IMR-90 (cell line): Measurements from ENCODE around the gene YAF2. TPM values are rescaled to one million over a fixed set of nuclear protein-coding genes. Genes with fewer than 3 reads are reported as not detected.

Experiments used
- ATAC-seq: fragments of 200-7000 bp; cut with Tn5 transposase; 2 replicates; pipeline ENCODE4 v1.9.1; 2020; ENCODE audit warnings: low read depth, mild to moderate bottlenecking, moderate library complexity
- BruUV-seq: library from RNA; stranded (reverse); fragments of 400-500 nt; replicated peaks from 2 replicates; lab custom pipeline; 2021; lab: Mats Ljungman, UMichigan
- CTCF ChIA-PET: fragments of 300-600 bp; formaldehyde crosslinking; extraction: SDS; loops from one replicate; lab custom pipeline; 2021; ENCODE audit warnings: antibody characterized with exemption; lab: Yijun Ruan, JAX
- POLR2A ChIA-PET: fragments of 300-600 bp; sonication (Branson Sonifier 250); formaldehyde crosslinking; loops from one replicate; lab custom pipeline; 2022; ENCODE audit warnings: antibody characterized with exemption; ENCODE audit not compliant: unreplicated experiment; lab: Charles Lee
- DNase-seq: peaks from one replicate; pipeline ENCODE4 v3.0.0; 2013
- H2AFZ ChIP-seq: replicated peaks from 2 replicates; pipeline ENCODE3; 2013; ENCODE audit warnings: low read length, mild to moderate bottlenecking; ENCODE audit not compliant: poor library complexity
- H2AK5ac ChIP-seq: 2 replicates; pipeline ENCODE4 v1.6.1; 2013; ENCODE audit warnings: low read depth, low read length, inconsistent platforms
- H2AK9ac ChIP-seq: replicated peaks from 2 replicates; pipeline ENCODE3; 2013; ENCODE audit warnings: mild to moderate bottlenecking, low read depth, low read length, moderate library complexity; ENCODE audit not compliant: poor library complexity
- H2BK120ac ChIP-seq: 2 replicates; pipeline ENCODE4 v1.6.1; 2013; ENCODE audit warnings: low read depth, low read length, inconsistent platforms
- H2BK15ac ChIP-seq: 3 replicates; pipeline ENCODE4 v1.6.1; 2013; ENCODE audit warnings: low read depth, low read length, inconsistent platforms
- H2BK20ac ChIP-seq: 2 replicates; pipeline ENCODE4 v1.6.1; 2013; ENCODE audit warnings: low read depth, mild to moderate bottlenecking, inconsistent platforms, low read length, moderate library complexity
- H2BK5ac ChIP-seq: 2 replicates; pipeline ENCODE4 v1.6.1; 2013; ENCODE audit warnings: mild to moderate bottlenecking, low read depth, low read length, inconsistent platforms; ENCODE audit not compliant: poor library complexity, severe bottlenecking
- H3K14ac ChIP-seq: replicated peaks from 2 replicates; pipeline ENCODE4 v1.6.1; 2013; ENCODE audit warnings: low read depth, low read length, inconsistent platforms
- H3K18ac ChIP-seq: 2 replicates; pipeline ENCODE4 v1.6.1; 2013; ENCODE audit warnings: low read depth, low read length, control low read depth
- H3K23ac ChIP-seq: 2 replicates; pipeline ENCODE4 v1.6.1; 2013; ENCODE audit warnings: low read depth, low read length, inconsistent platforms
- H3K27ac ChIP-seq: 2 replicates; pipeline ENCODE4 v1.5.1; 2013; ENCODE audit warnings: mild to moderate bottlenecking, control low read depth, low read length; ENCODE audit not compliant: insufficient read depth
- H3K27me3 ChIP-seq: 2 replicates; pipeline ENCODE4 v1.6.1; 2013; ENCODE audit warnings: low read length; ENCODE audit not compliant: control insufficient read depth, insufficient read depth
- H3K36me3 ChIP-seq: 2 replicates; pipeline ENCODE4 v1.6.1; 2013; ENCODE audit warnings: low read length, mixed read lengths; ENCODE audit not compliant: control insufficient read depth, insufficient read depth
- H3K4ac ChIP-seq: 2 replicates; pipeline ENCODE4 v1.6.1; 2013; ENCODE audit warnings: low read depth, low read length, inconsistent platforms
- H3K4me1 ChIP-seq: 2 replicates; pipeline ENCODE4 v1.6.1; 2013; ENCODE audit warnings: low read length, mixed read lengths; ENCODE audit not compliant: control insufficient read depth, insufficient read depth
- H3K4me2 ChIP-seq: 2 replicates; pipeline ENCODE4 v1.6.1; 2013; ENCODE audit warnings: low read depth, mild to moderate bottlenecking, control low read depth, low read length, moderate library complexity
- H3K4me3 ChIP-seq: 2 replicates; pipeline ENCODE4 v1.5.1; 2013; ENCODE audit warnings: low read depth, mild to moderate bottlenecking, control low read depth, low read length, moderate library complexity; ENCODE audit not compliant: insufficient read depth
- H3K56ac ChIP-seq: 2 replicates; pipeline ENCODE4 v1.6.1; 2013; ENCODE audit warnings: low read length, inconsistent platforms; ENCODE audit not compliant: insufficient read depth; ENCODE audit errors: extremely low read depth
- H3K79me1 ChIP-seq, 2 experiments: 2 replicates each; pipeline ENCODE4 v1.6.1; 2013; ENCODE audit warnings: low read length in 2 of 2, inconsistent platforms in 1 of 2, low read depth in 1 of 2
- H3K9ac ChIP-seq: 2 replicates; pipeline ENCODE4 v1.6.1; 2013; ENCODE audit warnings: low read depth, low read length, control low read depth
- H3K9me1 ChIP-seq: 2 replicates; pipeline ENCODE4 v1.6.1; 2013; ENCODE audit warnings: low read length, inconsistent platforms; ENCODE audit not compliant: insufficient read depth
- H3K9me3 ChIP-seq: 2 replicates; pipeline ENCODE4 v1.6.1; 2013; ENCODE audit warnings: low read length; ENCODE audit not compliant: control insufficient read depth, insufficient read depth
- H4K20me1 ChIP-seq: 2 replicates; pipeline ENCODE4 v1.6.1; 2013; ENCODE audit warnings: low read length, inconsistent platforms; ENCODE audit not compliant: insufficient read depth
- H4K5ac ChIP-seq: 2 replicates; pipeline ENCODE4 v1.6.1; 2013; ENCODE audit warnings: mild to moderate bottlenecking, low read depth, low read length, control low read depth
- H4K8ac ChIP-seq, 2 experiments: 2 replicates each; pipeline ENCODE4 v1.6.1; 2013; ENCODE audit warnings: low read depth in 2 of 2, low read length in 2 of 2, control low read depth in 1 of 2, inconsistent platforms in 1 of 2
- H4K91ac ChIP-seq: 2 replicates; pipeline ENCODE4 v1.6.1; 2013; ENCODE audit warnings: low read depth, low read length, inconsistent platforms; ENCODE audit not compliant: insufficient read depth
- BHLHE40 ChIP-seq: fragments of 150-350 bp; IDR thresholded peaks from 2 replicates; pipeline ENCODE4 v1.6.1; 2016; ENCODE audit warnings: mild to moderate bottlenecking, low read depth, low read length
- CEBPB ChIP-seq: IDR thresholded peaks from 2 replicates; pipeline ENCODE4 v1.6.1; 2012; ENCODE audit warnings: low read depth, low read length, improper control_type of control experiment
- CHD1 ChIP-seq: IDR thresholded peaks from 2 replicates; pipeline ENCODE4 v1.6.1; 2012; ENCODE audit warnings: low read depth, low read length, improper control_type of control experiment
- CTCF ChIP-seq: conservative IDR thresholded peaks from 2 replicates; pipeline ENCODE4 v1.5.1; 2012; ENCODE audit warnings: mild to moderate bottlenecking, low read depth, low read length, improper control_type of control experiment
- FOS ChIP-seq: fragments of 150-350 bp; IDR thresholded peaks from 2 replicates; pipeline ENCODE4 v1.6.1; 2016; ENCODE audit warnings: low read depth, low read length
- MAFK ChIP-seq: IDR thresholded peaks from 2 replicates; pipeline ENCODE4 v1.6.1; 2012; ENCODE audit warnings: low read depth, low read length, improper control_type of control experiment
- MAZ ChIP-seq: IDR thresholded peaks from 2 replicates; pipeline ENCODE4 v1.6.1; 2012; ENCODE audit warnings: low read depth, mild to moderate bottlenecking, low read length, improper control_type of control experiment, moderate library complexity, borderline replicate concordance
- MXI1 ChIP-seq: IDR thresholded peaks from 2 replicates; pipeline ENCODE4 v1.6.1; 2012; ENCODE audit warnings: low read depth, mild to moderate bottlenecking, low read length, moderate library complexity, borderline replicate concordance
- NFE2L2 ChIP-seq: fragments of 150-350 bp; IDR thresholded peaks from 2 replicates; pipeline ENCODE4 v1.6.1; 2016; ENCODE audit warnings: low read depth, mild to moderate bottlenecking, low read length
- POLR2A ChIP-seq: IDR thresholded peaks from 2 replicates; pipeline ENCODE4 v1.6.1; 2012; ENCODE audit warnings: mild to moderate bottlenecking, low read depth, low read length
- RAD21 ChIP-seq: IDR thresholded peaks from 2 replicates; pipeline ENCODE4 v1.6.1; 2012; ENCODE audit warnings: low read length, improper control_type of control experiment
- RCOR1 ChIP-seq: IDR thresholded peaks from 2 replicates; pipeline ENCODE4 v1.6.1; 2012; ENCODE audit warnings: mild to moderate bottlenecking, low read length, improper control_type of control experiment; ENCODE audit not compliant: insufficient replicate concordance
- RFX5 ChIP-seq: IDR thresholded peaks from 2 replicates; pipeline ENCODE4 v1.8.0; 2012; ENCODE audit warnings: low read depth, mild to moderate bottlenecking, low read length, moderate library complexity
- SMC3 ChIP-seq: fragments of 150-350 bp; IDR thresholded peaks from 2 replicates; pipeline ENCODE4 v1.6.1; 2016; ENCODE audit warnings: low read depth, mild to moderate bottlenecking, antibody characterized with exemption, low read length, moderate library complexity
- USF2 ChIP-seq: fragments of 150-350 bp; IDR thresholded peaks from 2 replicates; pipeline ENCODE4 v1.6.1; 2017; ENCODE audit warnings: mild to moderate bottlenecking, antibody characterized with exemption, low read length, low read depth
- WGBS, 2 experiments: methylation state at CpG; one replicate each; pipeline versions ENCODE4 v1.1.5 to v1.1.7; 2013; ENCODE audit warnings: missing lambda C conversion rate in 2 of 2; ENCODE audit not compliant: insufficient read length in 1 of 2; ENCODE audit errors: extremely low coverage in 2 of 2; 5-methylcytosine and 5-hydroxymethylcytosine counted together
- dilution Hi-C: fragments of 300-500 bp; cut with HindIII; formaldehyde crosslinking; loops from one replicate; pipeline ENCODE4 v1.14.3; 2018; ENCODE audit warnings: low sequenced_read_pairs; ENCODE audit not compliant: unreplicated experiment
- in situ Hi-C: fragments of 300-500 bp; cut with MboI; formaldehyde crosslinking; loops from 3 replicates; pipeline ENCODE4 v1.14.3; 2019; ENCODE audit warnings: low sequenced_read_pairs, inconsistent platforms, mixed read lengths
- intact Hi-C: fragments of 100-400 bp; cut with micrococcal nuclease; formaldehyde crosslinking; loops from 2 replicates; pipeline ENCODE4 v1.10.0; 2022
- polyA plus RNA-seq, 3 experiments: library from polyadenylated mRNA; depleted of rRNA; stranded (reverse); fragments of >200 nt; gene quantifications; 2 replicates each; pipeline ENCODE4 v1.2.3, GENCODE V29; 2012; ENCODE audit warnings: low replicate concordance in 1 of 3
- total RNA-seq: library from RNA; depleted of rRNA; stranded (reverse); fragments of >200 nt; gene quantifications from 2 replicates; pipeline ENCODE4 v1.2.3, GENCODE V29; 2012
- TF ChIP-seq, protein P1 (sequence below): fragments of 150-350 bp; IDR thresholded peaks from 2 replicates; pipeline ENCODE4 v1.6.1; 2016; ENCODE audit warnings: low read depth, mild to moderate bottlenecking, low read length, moderate library complexity, borderline replicate concordance

The YAF2 gene
- total and polyA plus RNA-seq, 2 of the 4 experiments (the other 2 are of a cell fraction) = 7.9 to 14.2 TPM

DNA sequence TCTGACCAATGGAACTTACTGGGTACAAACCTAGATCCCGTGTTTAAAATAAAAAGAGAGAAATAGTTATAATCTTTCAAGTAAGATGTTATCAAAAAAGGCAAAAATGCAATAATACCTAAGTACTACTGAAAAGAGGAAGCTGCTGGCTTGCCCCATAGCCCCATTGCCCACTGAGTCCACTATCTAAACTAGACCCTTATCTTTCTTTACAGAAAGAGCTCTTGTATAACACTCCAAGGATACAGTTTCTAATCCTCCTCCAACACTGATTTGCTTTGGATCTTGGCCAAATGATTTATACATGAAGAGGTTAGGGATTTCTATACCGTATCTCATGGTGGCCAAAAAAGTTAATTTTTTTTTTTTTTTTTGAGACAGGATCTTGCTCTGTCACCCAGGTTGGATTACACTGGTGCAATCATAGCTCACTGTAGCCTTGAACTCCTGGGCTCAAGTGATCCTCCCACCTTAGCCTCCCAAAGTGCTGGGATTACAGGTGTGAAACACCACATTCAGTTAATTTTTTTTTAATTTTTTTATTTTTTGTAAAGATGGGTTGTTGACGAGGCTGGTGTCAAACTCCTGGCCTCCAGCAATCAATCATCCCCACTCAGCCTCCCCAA lies 96.0 kb downstream of the YAF2 start:
- no peak overlapping the region for H3K18ac ChIP-seq
- no peak for DNase-seq
- TF ChIP-seq MAZ = no peak
- TF ChIP-seq MAFK = no peak
- no peak for TF ChIP-seq RCOR1
- no peak for TF ChIP-seq NFE2L2
- no peak for TF ChIP-seq BHLHE40
- TF ChIP-seq CHD1 = no peak
- no peak for TF ChIP-seq FOS
- no peak for TF ChIP-seq MXI1
- no peak for TF ChIP-seq POLR2A
- no peak for TF ChIP-seq CEBPB
- no peak for TF ChIP-seq RAD21
- TF ChIP-seq SMC3 = no peak
- TF ChIP-seq, protein P1, sequence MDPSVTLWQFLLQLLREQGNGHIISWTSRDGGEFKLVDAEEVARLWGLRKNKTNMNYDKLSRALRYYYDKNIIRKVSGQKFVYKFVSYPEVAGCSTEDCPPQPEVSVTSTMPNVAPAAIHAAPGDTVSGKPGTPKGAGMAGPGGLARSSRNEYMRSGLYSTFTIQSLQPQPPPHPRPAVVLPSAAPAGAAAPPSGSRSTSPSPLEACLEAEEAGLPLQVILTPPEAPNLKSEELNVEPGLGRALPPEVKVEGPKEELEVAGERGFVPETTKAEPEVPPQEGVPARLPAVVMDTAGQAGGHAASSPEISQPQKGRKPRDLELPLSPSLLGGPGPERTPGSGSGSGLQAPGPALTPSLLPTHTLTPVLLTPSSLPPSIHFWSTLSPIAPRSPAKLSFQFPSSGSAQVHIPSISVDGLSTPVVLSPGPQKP = no peak
- no peak for TF ChIP-seq CTCF
- no peak for TF ChIP-seq RFX5
- TF ChIP-seq USF2 = no peak
- H3K36me3 ChIP-seq = no peaks in the 10 kb centered on the region
- peaks cover 16% of the 10 kb centered on the region for H4K20me1 ChIP-seq
- H2BK20ac ChIP-seq = no peak overlapping the region
- no peak overlapping the region for H3K4me3 ChIP-seq
- no CpG with 5 or more reads among the region's 3 CpGs for WGBS, 2 experiments
- H3K27ac ChIP-seq = no peak overlapping the region
- peaks cover 4% of the 10 kb centered on the region; the same call in 1 of the 2 replicates for H3K4me1 ChIP-seq
- H2AK5ac ChIP-seq = no peak overlapping the region
- in situ Hi-C loops = no loop called here
- no peak overlapping the region for H2BK5ac ChIP-seq
- H3K56ac ChIP-seq = no peak overlapping the region
- H3K14ac ChIP-seq = no peak overlapping the region
- BruUV-seq = no TSS peak
- dilution Hi-C loops = no loop called here
- no peak overlapping the region for H4K5ac ChIP-seq
- peaks cover 14% of the 10 kb centered on the region; the same call in 1 of the 2 replicates for H3K9me1 ChIP-seq
- no peak overlapping the region for H4K8ac ChIP-seq
- no peak for ATAC-seq
- no peak overlapping the region for H3K9ac ChIP-seq
- no peak overlapping the region for H3K4ac ChIP-seq
- intact Hi-C loops = no loop called here
- POLR2A ChIA-PET = no interaction called here
- CTCF ChIA-PET = interaction anchor here (0.6 to 0.9 kb wide), 3 partner anchors 14 to 202 kb away, joined by 3 to 4 read pairs (median 4); no protein-coding TSS in a partner anchor
- no peak overlapping the region for H3K4me2 ChIP-seq
- H3K9me3 ChIP-seq = no peaks in the 10 kb centered on the region
- peaks cover 5 to 40% of the 10 kb centered on the region in 2 experiments; a peak in 3 of 4 replicates for H3K79me1 ChIP-seq
- no peak overlapping the region for H2AK9ac ChIP-seq
- no peak overlapping the region for H2BK15ac ChIP-seq
- no peak overlapping the region for H2BK120ac ChIP-seq
- no peaks in the 10 kb centered on the region for H3K27me3 ChIP-seq
- H4K91ac ChIP-seq = no peak overlapping the region
- no peak overlapping the region for H2AFZ ChIP-seq
- H3K23ac ChIP-seq = no peak overlapping the region
